ENCODE measurements around the gene LSR.
"Not testable (repeated sequence)": the region's sequence is repeated elsewhere in the genome, so short reads cannot be mapped to it uniquely, and the experiment has no call there.

Gene LSR

GRCh38 chr19:35224681-35225571, 23.9 kb upstream of the LSR start:
- FAIRE-seq (no peak), DNase-seq (ENCODE audit: insufficient read length, low spot score) (no peak)
- TF ChIP-seq SPI1 (IDR thresholded peaks at IDR 0.05; ENCODE audit: low read depth, low read length) (no peak), TAF1 (IDR thresholded peaks at IDR 0.05; ENCODE audit: low read depth, low read length) (no peak), PAX5 (IDR thresholded peaks at IDR 0.05; ENCODE audit: insufficient read depth, low read length, severe bottlenecking) (no peak), POLR2A (IDR thresholded peaks at IDR 0.05; ENCODE audit: low read depth, low read length) (no peak), POU2F2 (IDR thresholded peaks at IDR 0.05; ENCODE audit: low read depth, low read length) (no peak), POLR2AphosphoS5 (IDR thresholded peaks at IDR 0.05; ENCODE audit: low read depth, low read length) (no peak)

DNA sequence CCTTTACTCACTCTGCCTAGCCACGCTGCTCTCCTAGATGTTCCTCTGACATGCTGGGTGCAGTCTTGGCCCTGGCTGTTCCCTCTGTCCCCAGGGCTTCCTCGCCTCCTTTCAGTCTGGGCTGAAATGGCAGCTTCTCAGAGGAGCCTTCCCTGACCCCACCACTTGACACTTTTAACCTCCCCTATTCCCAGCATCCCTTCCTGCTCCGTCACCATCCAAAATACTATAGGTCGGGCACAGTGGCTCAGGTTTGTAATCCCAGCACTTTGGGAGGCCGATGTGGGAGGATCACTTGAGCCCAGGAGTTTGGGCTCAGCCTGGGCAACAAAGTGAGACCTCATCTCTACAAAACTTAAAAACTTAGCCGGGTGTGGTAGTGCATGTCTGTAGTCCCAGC, 22.9 kb upstream of the LSR start:
- no peak for TF ChIP-seq SPI1 (IDR thresholded peaks at IDR 0.05; ENCODE audit: low read depth, low read length)
- TF ChIP-seq POLR2AphosphoS5 (IDR thresholded peaks at IDR 0.05; ENCODE audit: low read depth, low read length), result no peak
- TF ChIP-seq POU2F2 (IDR thresholded peaks at IDR 0.05; ENCODE audit: low read depth, low read length), result no peak
- no peak for TF ChIP-seq PAX5 (IDR thresholded peaks at IDR 0.05; ENCODE audit: insufficient read depth, low read length, severe bottlenecking)
- no peak for TF ChIP-seq TAF1 (IDR thresholded peaks at IDR 0.05; ENCODE audit: low read depth, low read length)
- no peak for TF ChIP-seq POLR2A (IDR thresholded peaks at IDR 0.05; ENCODE audit: low read depth, low read length)
- FAIRE-seq, result no peak

GRCh38 chr19:35226748-35227147, 22.1 kb upstream of the LSR start:
- DNase-seq (ENCODE audit: insufficient read length, low spot score) (no peak), FAIRE-seq (no peak)
- TF ChIP-seq TAF1 (IDR thresholded peaks at IDR 0.05; ENCODE audit: low read depth, low read length) (no peak), POLR2A (IDR thresholded peaks at IDR 0.05; ENCODE audit: low read depth, low read length) (no peak)

More for the DNA sequence above, 22.9 kb upstream of the LSR start:
- DNase-seq (ENCODE audit: insufficient read length, low spot score), result no peak

DNA sequence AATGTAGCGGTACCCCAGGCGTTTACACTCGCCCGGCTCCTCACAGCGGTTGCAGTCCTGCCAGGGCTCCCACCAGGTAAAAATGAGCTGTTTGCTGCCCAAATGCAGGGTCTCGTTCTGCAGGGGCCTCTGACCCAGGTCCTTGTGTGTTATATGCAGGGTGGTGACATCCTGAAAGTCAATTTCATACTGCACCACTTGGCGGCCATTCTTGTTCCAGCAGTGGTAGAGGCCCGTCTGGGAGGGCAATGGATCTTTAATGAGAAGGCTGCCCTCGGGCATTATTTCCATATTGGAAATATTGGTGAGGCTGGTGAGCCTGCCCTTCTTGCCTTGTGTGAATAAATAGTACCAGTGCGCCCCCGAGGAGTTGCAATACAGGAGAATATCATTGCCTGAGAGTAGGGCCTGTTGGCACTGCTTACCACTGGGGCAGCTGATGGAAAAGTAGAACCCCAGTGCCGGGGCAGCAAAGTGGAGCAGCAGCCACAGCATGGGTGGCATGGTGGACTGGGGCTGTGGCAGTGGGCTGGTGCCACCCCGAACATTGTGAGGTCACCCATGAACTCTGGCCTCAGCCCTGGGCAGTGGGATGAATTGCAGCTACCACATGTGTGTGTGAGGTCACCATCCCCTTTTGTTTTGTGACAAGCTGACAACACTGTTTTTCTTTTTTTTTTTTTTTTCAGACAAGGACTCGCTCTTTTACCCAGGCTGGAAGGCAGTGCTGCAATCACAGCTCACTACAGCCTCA, 20.4 kb upstream of the LSR start, which contains the start of gene FAM187B:
FAM187B (minus strand) TSS at position 563 of the 754 bp plus-strand sequence; CDS start at position 504, 59 bp downstream.
- DNase-seq (ENCODE audit: insufficient read length, low spot score) (no peak), FAIRE-seq (no peak)
- TF ChIP-seq PAX5 (IDR thresholded peaks at IDR 0.05; ENCODE audit: insufficient read depth, low read length, severe bottlenecking) (no peak), POLR2AphosphoS5 (IDR thresholded peaks at IDR 0.05; ENCODE audit: low read depth, low read length) (no peak), POU2F2 (IDR thresholded peaks at IDR 0.05; ENCODE audit: low read depth, low read length) (no peak), SPI1 (IDR thresholded peaks at IDR 0.05; ENCODE audit: low read depth, low read length) (no peak), TAF1 (IDR thresholded peaks at IDR 0.05; ENCODE audit: low read depth, low read length) (no peak), POLR2A (IDR thresholded peaks at IDR 0.05; ENCODE audit: low read depth, low read length) (no peak)

GRCh38 chr19:35229601-35230000, 19.2 kb upstream of the LSR start:
- FAIRE-seq (no peak), DNase-seq (ENCODE audit: insufficient read length, low spot score) (no peak)
- no peak for TF ChIP-seq PAX5 (IDR thresholded peaks at IDR 0.05; ENCODE audit: insufficient read depth, low read length, severe bottlenecking)
- TF ChIP-seq SPI1 (IDR thresholded peaks at IDR 0.05; ENCODE audit: low read depth, low read length), result no peak
- no peak for TF ChIP-seq POU2F2 (IDR thresholded peaks at IDR 0.05; ENCODE audit: low read depth, low read length)
- TF ChIP-seq POLR2AphosphoS5 (IDR thresholded peaks at IDR 0.05; ENCODE audit: low read depth, low read length), result no peak
- TF ChIP-seq POLR2A (IDR thresholded peaks at IDR 0.05; ENCODE audit: low read depth, low read length), result no peak
- TF ChIP-seq TAF1 (IDR thresholded peaks at IDR 0.05; ENCODE audit: low read depth, low read length), result no peak

GRCh38 chr19:35231956-35232645, 16.7 kb upstream of the LSR start:
- DNase-seq (ENCODE audit: insufficient read length, low spot score), result no peak
- no peak for TF ChIP-seq PAX5 (IDR thresholded peaks at IDR 0.05; ENCODE audit: insufficient read depth, low read length, severe bottlenecking)
- no peak for TF ChIP-seq SPI1 (IDR thresholded peaks at IDR 0.05; ENCODE audit: low read depth, low read length)
- no peak for TF ChIP-seq POU2F2 (IDR thresholded peaks at IDR 0.05; ENCODE audit: low read depth, low read length)
- TF ChIP-seq POLR2AphosphoS5 (IDR thresholded peaks at IDR 0.05; ENCODE audit: low read depth, low read length), result no peak
- TF ChIP-seq POLR2A (IDR thresholded peaks at IDR 0.05; ENCODE audit: low read depth, low read length), result no peak
- no peak for TF ChIP-seq TAF1 (IDR thresholded peaks at IDR 0.05; ENCODE audit: low read depth, low read length)
- no peak for FAIRE-seq

GRCh38 chr19:35232912-35233311, 15.9 kb upstream of the LSR start:
- TF ChIP-seq PAX5 (IDR thresholded peaks at IDR 0.05; ENCODE audit: insufficient read depth, low read length, severe bottlenecking), result no peak
- TF ChIP-seq POLR2AphosphoS5 (IDR thresholded peaks at IDR 0.05; ENCODE audit: low read depth, low read length), result no peak
- no peak for TF ChIP-seq TAF1 (IDR thresholded peaks at IDR 0.05; ENCODE audit: low read depth, low read length)
- no peak for TF ChIP-seq POLR2A (IDR thresholded peaks at IDR 0.05; ENCODE audit: low read depth, low read length)
- no peak for FAIRE-seq

DNA sequence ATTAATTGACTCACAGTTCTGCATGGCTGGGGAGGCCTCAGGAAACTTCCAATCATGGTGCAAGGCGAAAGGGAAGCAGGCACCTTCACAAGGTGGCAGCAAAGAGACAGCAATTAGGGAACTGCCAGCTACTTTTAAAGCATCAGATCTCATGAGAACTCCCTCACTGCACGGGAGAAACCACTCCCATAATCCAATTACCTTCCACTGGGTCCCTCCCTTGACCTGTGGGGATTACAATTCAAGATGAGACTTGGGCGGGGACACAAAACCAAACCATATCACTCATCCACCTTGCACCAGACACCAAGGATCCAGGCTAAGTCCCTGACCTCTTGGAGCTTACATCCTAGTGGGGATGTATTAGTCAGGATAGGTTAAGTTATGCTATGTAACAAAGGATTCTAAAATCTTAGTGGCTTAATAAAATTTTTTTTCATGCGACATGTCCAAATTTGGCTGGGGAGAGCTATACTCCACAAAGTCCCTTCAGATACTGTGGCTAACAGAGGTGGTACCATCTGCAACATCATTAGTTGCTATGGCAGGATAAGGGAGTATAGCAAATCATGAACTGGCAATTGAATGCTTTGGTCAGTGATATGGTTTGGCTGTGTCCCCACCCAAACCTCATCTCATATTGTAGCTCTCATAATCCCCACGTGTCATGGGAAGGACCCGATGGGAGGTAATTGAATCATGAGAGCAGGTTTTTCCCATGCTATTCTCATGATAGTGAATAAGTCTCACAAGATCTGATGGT, 12.0 kb upstream of the LSR start:
- TF ChIP-seq POU2F2 (IDR thresholded peaks at IDR 0.05; ENCODE audit: low read depth, low read length) (no peak), TAF1 (IDR thresholded peaks at IDR 0.05; ENCODE audit: low read depth, low read length) (no peak), POLR2AphosphoS5 (IDR thresholded peaks at IDR 0.05; ENCODE audit: low read depth, low read length) (no peak), SPI1 (IDR thresholded peaks at IDR 0.05; ENCODE audit: low read depth, low read length) (no peak), POLR2A (IDR thresholded peaks at IDR 0.05; ENCODE audit: low read depth, low read length) (no peak), PAX5 (IDR thresholded peaks at IDR 0.05; ENCODE audit: insufficient read depth, low read length, severe bottlenecking) (no peak)
- no peak for DNase-seq (ENCODE audit: insufficient read length, low spot score)
- FAIRE-seq, result no peak

More at GRCh38 chr19:35232912-35233311, 15.9 kb upstream of the LSR start:
- no peak for DNase-seq (ENCODE audit: insufficient read length, low spot score)

GRCh38 chr19:35239597-35239996, 9.2 kb upstream of the LSR start:
- not testable (repeated sequence) for DNase-seq (ENCODE audit: insufficient read length, low spot score); FAIRE-seq

All from GM12891 (cell line).